Adrenal gland (tissue), 12 donors: ENCODE results near the gene DEPP1. TPM values are rescaled to one million over a fixed set of nuclear protein-coding genes. Genes with fewer than 3 reads are reported as not detected.

Experiments
- DNase-seq, 7 donors: peaks; one replicate each; pipeline ENCODE4 v3.0.0-alpha.2; 2019 to 2020
- H3K27ac ChIP-seq, 5 donors: fragments of 200-600 bp; sonication (generic) in 4 of 5; 1 replicate in 3 of 5; 2 replicates in 2 of 5; pipeline versions ENCODE4 v1.5.1 to v1.8.0; 2016 to 2020; ENCODE audit warnings: mild to moderate bottlenecking in 1 of 5
- H3K27me3 ChIP-seq: fragments of 200-600 bp; 2 replicates; pipeline ENCODE4 v1.8.0; 2021
- H3K36me3 ChIP-seq, 2 donors: fragments of 200-600 bp; replicated peaks in 1 of 2; 1 replicate in 1 of 2; 2 replicates in 1 of 2; pipeline versions ENCODE4 v1.5.1 to v1.8.0; 2018 to 2022
- H3K4me1 ChIP-seq, 2 donors: fragments of 200-600 bp; replicated peaks in 1 of 2; 1 replicate in 1 of 2; 2 replicates in 1 of 2; pipeline versions ENCODE4 v1.5.1 to v1.8.0; 2018 to 2021
- H3K4me3 ChIP-seq, 4 donors: fragments of 200-600 bp; sonication (generic) in 3 of 4; one replicate each; pipeline ENCODE4 v1.5.1; 2016 to 2018
- H3K9me3 ChIP-seq, 3 donors: fragments of 200-600 bp; sonication (generic) in 1 of 3; replicated peaks in 1 of 3; 1 replicate in 2 of 3; 2 replicates in 1 of 3; pipeline versions ENCODE4 v1.5.1 to v1.8.0; 2016 to 2021
- POLR2A ChIP-seq, 2 donors: fragments of 450-650 bp; IDR thresholded peaks; one replicate each; pipeline ENCODE4 v1.6.1; 2017; ENCODE audit warnings: antibody characterized with exemption in 2 of 2, mild to moderate bottlenecking in 2 of 2, moderate library complexity in 1 of 2
- WGBS, 4 donors: extraction: QIAGEN DNeasy Blood & Tissue Kit in 2 of 4; methylation state at CpG; one replicate each; pipeline versions ENCODE4 v1.1.5 to v1.1.7; 2013 to 2017; 5-methylcytosine and 5-hydroxymethylcytosine counted together
- intact Hi-C, 2 donors: fragments of 100-400 bp; cut with DNase I; formaldehyde crosslinking; loops; one replicate each; pipeline versions ENCODE4 v1.14.1 to v1.15.0; 2022 to 2023
- polyA plus RNA-seq, 3 donors: library from polyadenylated mRNA; stranded (reverse); fragments of 200-250 nt in 2 of 3; fragments of 350-450 nt in 1 of 3; fragmentation: Illumina TruSeq in 1 of 3; extraction: RNeasy Lipid Tissue Mini Kit (QIAGEN cat#74804) in 1 of 3; gene quantifications; one replicate each; pipeline ENCODE4 v1.2.3, GENCODE V29; 2013 to 2014
- total RNA-seq, 9 donors: library from RNA; depleted of rRNA in 4 of 9; stranded (reverse); fragments of >200 nt in 4 of 9; fragments of 120-200 nt in 1 of 9; fragmentation: NEBNext Ultra II Directional in 1 of 9; extraction: Animal tissue kit (Norgen Biotek cat#: 25700) in 1 of 9; gene quantifications; one replicate each; pipeline versions ENCODE4 v1.1.0 to v1.2.4, GENCODE V29; 2013 to 2023
- TF ChIP-seq, protein P1 (sequence below), 6 experiments: fragments of 450-650 bp in 4 of 6; fragments of 200-600 bp in 2 of 6; sonication (generic) in 1 of 6; IDR thresholded peaks; 1 replicate in 5 of 6; 2 replicates in 1 of 6; pipeline versions ENCODE4 v1.5.1 to v1.8.0; 2016 to 2021; ENCODE audit warnings: antibody characterized with exemption in 6 of 6, mild to moderate bottlenecking in 2 of 6, moderate library complexity in 1 of 6
- donor health status: healthy with polysubstance abuse.
- donor health status: Bipolar disorder and iron deficiency.
- donor health status: DM: yes; HTN: yes; CAD: no.
- donor health status: DM: no; HTN: no; CAD: no.
- donor health status: DM: no; HTN: no; CAD: no.
- donor health status: DM: yes; HTN: yes; CAD: no.

DEPP1 gene
- total and polyA plus RNA-seq, 12 donors, result 7.4 to 179 (median 53.9) TPM

DNA sequence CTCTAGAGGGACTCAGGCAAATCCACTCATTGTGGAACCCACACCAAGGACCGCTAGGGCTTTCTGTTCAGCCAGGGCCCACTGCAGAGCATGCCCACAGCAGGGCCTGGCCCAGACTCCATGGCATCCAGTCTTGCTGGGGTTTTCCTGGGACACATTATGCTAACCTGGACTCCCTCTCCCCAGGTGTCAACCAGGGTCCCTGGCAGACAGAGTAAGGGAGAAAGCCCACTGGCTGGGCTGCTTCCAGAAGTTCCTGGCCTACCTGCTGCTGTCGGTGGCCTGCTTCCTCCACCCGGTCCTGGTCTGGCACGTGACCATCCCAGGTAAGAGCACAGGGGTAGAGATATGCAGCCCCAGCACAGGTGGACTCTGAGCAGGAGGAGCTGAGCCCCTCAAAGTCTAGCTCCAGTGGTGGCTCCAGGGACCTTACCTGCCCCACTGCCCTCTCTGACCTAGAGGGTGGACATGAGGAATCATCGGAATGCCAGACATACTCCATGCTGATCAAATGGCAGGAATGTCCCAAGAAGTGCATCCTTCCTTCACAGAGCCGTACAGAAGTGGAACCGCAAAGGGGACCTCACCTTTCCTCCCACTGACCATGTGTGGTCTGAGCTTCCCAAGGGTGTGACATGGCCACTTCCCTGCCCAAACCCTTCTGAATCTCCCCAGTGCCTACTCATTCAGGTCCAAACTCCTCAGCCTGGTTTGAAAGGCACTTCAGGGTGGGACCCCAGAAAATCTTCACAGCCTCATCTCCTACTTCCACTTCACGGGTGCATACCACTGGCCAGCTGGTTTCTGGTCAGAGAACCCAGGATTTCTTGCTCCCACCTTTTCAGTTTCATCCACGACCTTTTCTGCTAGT, 44.9 kb downstream of the DEPP1 start:
- Histone ChIP-seq H3K4me1 (peaks cover 0 to 24% of the 10 kb centered on the region in 2 donors), H3K27me3 (no peaks in the 10 kb centered on the region), H3K4me3 (no peak overlapping the region), H3K27ac (no peak overlapping the region), H3K36me3 (no peaks in the 10 kb centered on the region), H3K9me3 (no peaks in the 10 kb centered on the region)
- no peak for TF ChIP-seq POLR2A (IDR thresholded peaks at IDR 0.05)
- TF ChIP-seq, protein P1, sequence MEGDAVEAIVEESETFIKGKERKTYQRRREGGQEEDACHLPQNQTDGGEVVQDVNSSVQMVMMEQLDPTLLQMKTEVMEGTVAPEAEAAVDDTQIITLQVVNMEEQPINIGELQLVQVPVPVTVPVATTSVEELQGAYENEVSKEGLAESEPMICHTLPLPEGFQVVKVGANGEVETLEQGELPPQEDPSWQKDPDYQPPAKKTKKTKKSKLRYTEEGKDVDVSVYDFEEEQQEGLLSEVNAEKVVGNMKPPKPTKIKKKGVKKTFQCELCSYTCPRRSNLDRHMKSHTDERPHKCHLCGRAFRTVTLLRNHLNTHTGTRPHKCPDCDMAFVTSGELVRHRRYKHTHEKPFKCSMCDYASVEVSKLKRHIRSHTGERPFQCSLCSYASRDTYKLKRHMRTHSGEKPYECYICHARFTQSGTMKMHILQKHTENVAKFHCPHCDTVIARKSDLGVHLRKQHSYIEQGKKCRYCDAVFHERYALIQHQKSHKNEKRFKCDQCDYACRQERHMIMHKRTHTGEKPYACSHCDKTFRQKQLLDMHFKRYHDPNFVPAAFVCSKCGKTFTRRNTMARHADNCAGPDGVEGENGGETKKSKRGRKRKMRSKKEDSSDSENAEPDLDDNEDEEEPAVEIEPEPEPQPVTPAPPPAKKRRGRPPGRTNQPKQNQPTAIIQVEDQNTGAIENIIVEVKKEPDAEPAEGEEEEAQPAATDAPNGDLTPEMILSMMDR (IDR thresholded peaks at IDR 0.05), result no peak
- intact Hi-C loops, result loop anchor here (2.0 to 5.0 kb wide), 2 partner anchors 39 to 41 kb away; no protein-coding TSS in a partner anchor
- 77 to 82% (median 80%) methylated on average over 3 to 9 of the region's 9 CpGs for WGBS, 4 donors
- DNase-seq, result peak in 2 of 7 donors; percentile 16 to 18

DNA sequence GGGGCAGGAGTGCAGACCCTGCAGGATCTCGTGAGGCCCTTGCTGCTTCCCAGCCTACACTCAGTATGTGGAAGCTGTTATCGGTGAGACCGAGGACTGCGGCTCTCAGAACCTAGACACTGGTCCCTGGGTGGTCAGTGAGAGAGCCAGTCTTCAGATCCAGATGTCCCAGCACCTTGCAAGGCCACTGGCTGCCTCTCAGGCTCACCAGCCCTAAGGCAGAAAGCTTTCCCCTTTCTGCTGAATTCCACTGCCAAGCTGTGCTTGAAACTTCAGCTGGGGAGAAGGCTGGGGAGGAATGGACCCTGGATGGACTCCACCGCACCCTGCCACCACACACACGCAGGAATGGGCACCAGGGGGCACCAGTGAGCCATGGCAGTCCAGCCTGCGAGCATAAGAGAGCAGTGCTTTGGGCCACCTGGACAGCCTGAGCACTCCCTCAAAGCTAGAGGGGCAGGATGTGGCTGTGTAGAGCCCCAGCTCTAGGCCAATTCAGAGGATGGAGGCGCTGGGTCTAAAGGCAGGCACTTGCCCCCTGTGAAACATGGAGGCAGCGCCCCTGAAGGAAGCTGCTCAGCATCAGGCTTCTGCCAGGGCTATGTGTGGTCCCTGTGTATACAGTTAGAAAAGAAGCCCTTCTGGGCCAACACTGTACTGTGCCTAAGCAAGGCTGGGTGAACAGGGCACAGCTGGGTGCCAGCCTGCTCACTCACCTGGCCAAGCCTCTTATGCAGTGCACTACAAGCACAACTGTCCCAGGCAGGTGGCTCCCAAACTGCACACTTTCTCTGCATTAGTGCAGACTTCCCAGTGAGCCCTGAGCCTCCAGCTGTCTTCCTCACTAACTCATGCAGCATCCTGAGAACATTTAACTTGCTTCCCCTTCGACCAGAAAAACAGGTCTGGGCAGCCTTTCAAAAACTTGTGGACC, 45.8 kb downstream of the DEPP1 start:
- Histone ChIP-seq H3K36me3 (no peaks in the 10 kb centered on the region), H3K9me3 (no peaks in the 10 kb centered on the region), H3K4me3 (no peak overlapping the region), H3K4me1 (peaks cover under 1 to 24% of the 10 kb centered on the region in 2 donors), H3K27me3 (no peaks in the 10 kb centered on the region), H3K27ac (no peak overlapping the region)
- intact Hi-C loops, result loop anchor here in 1 of 2 donors (5.0 kb wide), 1 partner anchor 40 kb away; no protein-coding TSS in a partner anchor
- TF ChIP-seq POLR2A (IDR thresholded peaks at IDR 0.05), result no peak
- TF ChIP-seq, protein P1 (IDR thresholded peaks at IDR 0.05), result peak; percentile 94 to 98 (median 95)
- 45 to 80% (median 62%) methylated on average over 4 to 10 of the region's 10 CpGs for WGBS, 4 donors
- peak; percentile 84 to 96 (median 92) for DNase-seq

DNA sequence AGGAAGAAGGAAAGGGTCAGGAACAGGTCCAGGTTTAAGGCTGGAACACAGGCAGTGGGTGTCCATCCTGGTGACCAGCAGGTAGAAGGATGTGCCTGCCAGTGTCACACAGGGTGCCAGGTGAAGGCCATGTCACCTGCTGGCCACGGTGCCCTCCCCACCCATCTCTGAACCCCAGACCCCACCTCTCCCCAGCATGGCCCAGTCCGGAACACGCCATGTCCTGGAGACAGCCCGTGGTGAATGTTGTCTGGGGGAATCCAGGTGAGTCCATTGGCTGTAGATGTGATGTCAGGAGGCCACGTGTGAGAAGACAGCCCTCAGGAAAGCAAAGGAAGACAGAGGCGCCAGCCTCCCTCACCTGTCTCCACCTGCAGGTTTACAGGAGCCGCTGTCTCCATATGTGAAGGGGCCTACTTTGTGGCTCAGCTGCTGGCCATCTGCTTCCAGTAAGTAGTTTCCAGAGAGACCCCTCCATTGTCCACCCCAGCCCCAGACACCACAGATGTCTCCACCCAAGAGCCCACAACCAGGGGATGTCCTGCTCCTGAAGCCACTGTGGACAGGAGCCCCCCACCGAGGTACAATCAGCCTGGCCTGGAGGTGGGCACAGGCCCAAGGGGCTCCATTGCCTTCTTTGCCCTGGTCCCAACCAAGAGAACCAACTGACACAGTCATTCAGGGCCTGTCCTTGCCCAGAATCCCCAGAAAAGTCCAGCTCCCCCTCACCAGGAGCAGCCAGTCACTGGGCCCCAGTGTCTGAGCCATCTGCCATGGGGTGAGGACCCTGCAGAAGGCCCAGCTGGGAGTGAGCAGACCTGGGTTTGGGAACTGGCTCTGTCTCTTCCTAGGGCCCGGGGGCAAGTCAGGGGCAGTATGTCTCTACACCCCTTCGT, 46.7 kb downstream of the DEPP1 start:
- no peak overlapping the region for H3K27ac ChIP-seq
- peaks cover 5 to 30% of the 10 kb centered on the region in 2 donors for H3K4me1 ChIP-seq
- no peaks in the 10 kb centered on the region for H3K9me3 ChIP-seq
- 84 to 94% (median 88%) methylated on average over 3 to 10 of the region's 10 CpGs for WGBS, 4 donors
- H3K36me3 ChIP-seq, result no peaks in the 10 kb centered on the region
- DNase-seq, result peak in 3 of 7 donors; percentile 9 to 51 (median 18)
- TF ChIP-seq, protein P1 (IDR thresholded peaks at IDR 0.05), result no peak
- TF ChIP-seq POLR2A (IDR thresholded peaks at IDR 0.05), result no peak
- no peaks in the 10 kb centered on the region for H3K27me3 ChIP-seq
- H3K4me3 ChIP-seq, result no peak overlapping the region
- intact Hi-C loops, result loop anchor here in 1 of 2 donors (5.0 kb wide), 1 partner anchor 40 kb away; no protein-coding TSS in a partner anchor
